Measurements from ENCODE around the gene SLC9A9.

Gene SLC9A9

DNA sequence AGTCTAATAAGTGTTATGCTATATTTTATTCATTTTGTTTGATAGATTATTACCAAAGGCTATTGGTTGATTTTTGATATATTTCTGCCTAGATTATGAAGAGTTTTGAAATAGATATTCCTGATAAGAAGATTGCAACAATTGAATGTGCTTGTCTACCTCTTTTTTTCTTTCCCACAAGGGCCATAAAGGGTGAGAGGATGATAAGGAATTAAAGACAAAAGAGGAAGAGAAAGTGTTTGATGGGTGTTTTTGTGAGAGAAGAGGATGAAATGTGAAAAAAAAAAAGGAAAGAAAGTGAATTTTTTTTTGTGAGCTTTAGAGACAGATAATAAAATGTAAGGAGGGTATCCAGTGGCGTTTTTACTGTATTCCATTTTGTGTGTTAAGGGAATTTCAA lies 484.3 kb downstream of the SLC9A9 start:
- no peak for DNase-seq (ENCODE audit: low read depth)
- H3K4me3 ChIP-seq (ENCODE audit: control insufficient read depth, low read depth, low read length) = no peak overlapping the region
- TF ChIP-seq, protein P1, sequence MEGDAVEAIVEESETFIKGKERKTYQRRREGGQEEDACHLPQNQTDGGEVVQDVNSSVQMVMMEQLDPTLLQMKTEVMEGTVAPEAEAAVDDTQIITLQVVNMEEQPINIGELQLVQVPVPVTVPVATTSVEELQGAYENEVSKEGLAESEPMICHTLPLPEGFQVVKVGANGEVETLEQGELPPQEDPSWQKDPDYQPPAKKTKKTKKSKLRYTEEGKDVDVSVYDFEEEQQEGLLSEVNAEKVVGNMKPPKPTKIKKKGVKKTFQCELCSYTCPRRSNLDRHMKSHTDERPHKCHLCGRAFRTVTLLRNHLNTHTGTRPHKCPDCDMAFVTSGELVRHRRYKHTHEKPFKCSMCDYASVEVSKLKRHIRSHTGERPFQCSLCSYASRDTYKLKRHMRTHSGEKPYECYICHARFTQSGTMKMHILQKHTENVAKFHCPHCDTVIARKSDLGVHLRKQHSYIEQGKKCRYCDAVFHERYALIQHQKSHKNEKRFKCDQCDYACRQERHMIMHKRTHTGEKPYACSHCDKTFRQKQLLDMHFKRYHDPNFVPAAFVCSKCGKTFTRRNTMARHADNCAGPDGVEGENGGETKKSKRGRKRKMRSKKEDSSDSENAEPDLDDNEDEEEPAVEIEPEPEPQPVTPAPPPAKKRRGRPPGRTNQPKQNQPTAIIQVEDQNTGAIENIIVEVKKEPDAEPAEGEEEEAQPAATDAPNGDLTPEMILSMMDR (IDR thresholded peaks at IDR 0.05; ENCODE audit: control insufficient read depth, insufficient read depth, low read depth, low read length, missing control alignments) = no peak

DNA sequence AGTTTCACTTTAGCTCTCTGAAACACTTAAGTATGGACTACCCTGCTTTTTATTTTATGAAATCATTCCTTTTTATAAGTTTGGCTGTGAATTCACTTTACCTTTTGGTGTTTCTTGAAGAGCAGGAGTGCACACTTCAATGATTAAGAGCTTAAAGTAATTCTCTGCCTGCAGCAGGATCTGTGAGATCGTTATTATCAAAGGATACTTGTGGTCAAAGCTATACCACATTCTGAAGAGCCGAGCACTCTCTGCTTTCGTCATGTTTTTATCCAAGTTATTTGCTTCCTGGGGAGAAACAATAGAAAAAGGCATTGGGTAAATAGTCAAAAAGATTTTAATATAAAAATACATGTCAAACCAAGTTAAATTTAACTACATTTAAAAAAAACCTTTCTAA lies 485.0 kb downstream of the SLC9A9 start:
- DNase-seq (ENCODE audit: low read depth) = no peak
- TF ChIP-seq, protein P1 (IDR thresholded peaks at IDR 0.05; ENCODE audit: control insufficient read depth, insufficient read depth, low read depth, low read length, missing control alignments) = no peak
- no peak overlapping the region for H3K4me3 ChIP-seq (ENCODE audit: control insufficient read depth, low read depth, low read length)

DNA sequence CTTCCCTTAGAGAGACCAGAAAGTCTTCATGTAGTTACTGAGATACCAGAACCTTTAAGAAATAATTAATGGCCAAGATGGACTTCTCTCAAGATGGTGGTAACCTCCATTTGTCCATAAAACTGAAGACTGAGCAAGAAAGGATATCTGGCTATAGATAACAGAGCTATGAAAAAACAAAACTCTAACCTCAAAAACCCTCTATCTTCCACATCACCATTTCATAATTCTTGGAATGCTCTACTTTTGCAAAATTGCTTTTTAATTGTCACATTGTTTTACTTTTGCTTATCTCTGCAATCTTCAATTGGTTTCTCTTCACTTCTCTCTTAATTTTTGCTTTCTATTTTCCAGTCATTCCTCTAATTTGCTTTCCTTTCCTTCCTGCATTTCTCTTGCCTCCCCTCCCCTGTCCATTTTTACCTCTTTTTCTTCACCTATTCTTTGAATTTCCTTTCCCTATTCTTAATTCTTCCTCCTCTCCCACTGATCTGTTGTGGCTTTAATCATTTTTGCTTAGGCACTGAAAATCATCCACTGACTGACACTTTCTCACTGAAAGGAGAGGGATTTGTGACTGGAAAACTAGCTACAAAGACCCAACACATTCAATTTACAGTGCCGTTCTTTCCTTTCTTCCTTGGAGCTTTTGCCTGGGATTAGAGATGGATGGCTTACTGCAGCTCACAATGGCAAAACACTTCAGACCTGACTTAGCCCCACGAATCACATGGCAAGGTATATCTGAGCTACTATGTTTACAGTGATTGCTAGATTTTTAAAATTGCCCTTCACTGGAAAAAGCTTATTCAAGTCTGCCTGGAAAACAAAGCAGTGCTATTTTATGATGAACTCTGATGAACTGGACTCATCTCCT lies 485.9 kb downstream of the SLC9A9 start:
- TF ChIP-seq, protein P1 (IDR thresholded peaks at IDR 0.05; ENCODE audit: control insufficient read depth, insufficient read depth, low read depth, low read length, missing control alignments) = no peak
- H3K4me3 ChIP-seq (ENCODE audit: control insufficient read depth, low read depth, low read length) = no peak overlapping the region
- no peak for DNase-seq (ENCODE audit: low read depth)

DNA sequence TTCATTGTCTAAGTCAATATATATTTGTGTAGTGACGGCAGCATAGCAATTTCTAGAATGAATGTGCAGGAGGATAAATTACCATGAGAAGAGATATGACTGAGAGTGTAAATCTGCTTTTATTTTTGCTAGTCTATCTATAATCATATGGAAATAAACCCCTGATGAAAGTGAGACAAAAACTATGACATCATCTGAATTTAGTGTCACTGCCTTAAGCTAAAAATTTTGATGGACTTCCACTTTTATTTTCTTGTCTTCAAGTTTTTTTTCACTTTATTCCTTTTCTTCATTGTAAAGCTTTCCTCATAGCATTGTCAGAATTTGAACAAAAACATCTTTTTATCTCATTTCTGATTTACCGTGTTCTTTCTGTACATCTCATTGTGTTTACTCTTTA lies 486.7 kb downstream of the SLC9A9 start:
- TF ChIP-seq, protein P1 (IDR thresholded peaks at IDR 0.05; ENCODE audit: control insufficient read depth, insufficient read depth, low read depth, low read length, missing control alignments) = no peak
- DNase-seq (ENCODE audit: low read depth) = no peak
- no peak overlapping the region for H3K4me3 ChIP-seq (ENCODE audit: control insufficient read depth, low read depth, low read length)

DNA sequence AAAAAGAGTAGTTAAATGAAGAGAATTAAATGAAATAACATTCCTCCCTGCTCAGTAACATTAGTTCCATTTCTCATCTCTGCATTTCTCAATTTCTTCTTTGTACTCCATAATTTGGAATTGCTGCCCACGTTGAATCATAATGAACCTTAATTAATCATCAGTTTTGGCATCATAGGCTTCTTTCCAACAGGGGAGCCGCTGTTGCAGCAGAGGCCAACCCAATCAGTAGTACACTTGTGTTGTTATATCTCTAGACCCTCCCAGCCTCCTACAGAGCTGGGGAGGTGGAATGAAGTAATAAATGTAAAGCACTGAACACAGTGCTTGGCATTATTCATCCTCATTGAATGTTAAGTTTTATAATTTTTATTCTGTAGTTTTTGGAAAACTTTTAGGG lies 488.0 kb downstream of the SLC9A9 start:
- TF ChIP-seq, protein P1 (IDR thresholded peaks at IDR 0.05; ENCODE audit: control insufficient read depth, insufficient read depth, low read depth, low read length, missing control alignments) = no peak
- DNase-seq (ENCODE audit: low read depth) = no peak
- H3K4me3 ChIP-seq (ENCODE audit: control insufficient read depth, low read depth, low read length) = no peak overlapping the region

DNA sequence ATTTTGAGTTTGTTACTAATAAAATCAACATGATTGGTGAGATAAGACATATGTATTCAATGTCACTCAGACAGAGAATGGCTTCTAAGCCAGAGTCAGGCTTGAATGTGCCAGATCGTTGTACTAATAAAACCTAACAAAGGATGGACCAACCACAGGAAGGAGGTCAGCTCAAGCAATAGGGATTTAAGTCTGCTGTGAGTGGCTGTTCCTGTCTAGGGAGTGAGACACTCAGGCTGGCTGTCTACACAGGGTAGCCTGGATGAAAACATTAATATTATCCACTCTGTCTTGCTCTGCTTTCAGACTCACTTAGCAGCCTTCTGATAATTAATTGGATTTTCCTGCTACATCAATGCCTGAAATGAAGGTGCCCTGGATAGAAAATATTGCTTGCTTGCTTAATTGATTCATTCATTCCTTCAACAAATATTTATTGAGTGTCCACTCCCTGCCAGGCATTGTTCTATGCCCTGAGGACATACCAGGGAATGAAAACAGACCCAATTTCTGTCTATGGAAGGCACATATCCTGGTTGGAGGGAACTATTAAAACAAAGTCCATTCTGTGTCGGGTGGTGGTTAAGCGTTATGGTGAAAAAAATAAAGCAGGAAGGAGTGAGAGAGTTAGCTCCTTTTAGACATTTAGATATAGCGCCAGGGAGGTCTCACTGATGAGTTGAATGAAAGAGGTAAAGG lies 489.3 kb downstream of the SLC9A9 start:
- no peak overlapping the region for H3K4me3 ChIP-seq (ENCODE audit: control insufficient read depth, low read depth, low read length)
- TF ChIP-seq, protein P1 (IDR thresholded peaks at IDR 0.05; ENCODE audit: control insufficient read depth, insufficient read depth, low read depth, low read length, missing control alignments) = no peak
- no peak for DNase-seq (ENCODE audit: low read depth)

Data from AG09309 (cell line).